Measurements from ENCODE around the gene ADNP2.

The ADNP2 gene

DNA sequence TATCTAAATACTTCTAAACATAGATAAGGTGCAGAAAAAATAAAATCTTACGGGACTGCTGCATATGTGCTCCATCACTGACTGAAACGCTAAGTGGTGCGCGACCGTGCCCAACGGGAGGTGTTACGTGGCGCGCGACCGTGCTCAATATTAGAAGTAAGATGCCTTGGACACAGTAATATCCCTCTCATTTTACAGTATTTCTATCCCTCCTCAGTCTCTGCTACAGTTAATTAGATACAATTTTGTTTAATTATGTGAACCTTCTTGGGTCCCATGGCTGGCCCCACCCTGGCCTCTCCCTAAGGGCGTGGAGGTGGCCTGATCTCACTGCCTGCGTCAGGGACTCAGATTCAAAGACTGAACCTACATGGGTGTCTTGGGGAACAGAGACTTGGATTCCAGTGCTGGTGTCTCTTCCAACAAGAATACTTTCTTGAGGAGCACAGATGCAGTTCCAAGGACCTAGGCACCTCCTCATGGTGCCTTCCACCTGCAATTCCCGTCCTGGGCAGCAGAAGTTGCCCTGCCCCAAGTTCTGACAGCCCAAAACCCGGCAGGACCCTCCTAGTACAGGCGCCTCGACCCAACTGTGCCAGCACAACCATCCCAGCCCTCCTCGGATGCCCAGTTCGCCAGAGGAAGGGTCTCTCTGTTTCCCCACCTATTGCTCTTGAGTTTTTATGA, 79.0 kb downstream of the ADNP2 start:
- no CpG with 5 or more reads among the region's 19 CpGs for WGBS (ENCODE audit: extremely low coverage, insufficient coverage, low lambda C conversion rate)
- H2BK120ac ChIP-seq (ENCODE audit: low read depth, low read length): no peak overlapping the region

DNA sequence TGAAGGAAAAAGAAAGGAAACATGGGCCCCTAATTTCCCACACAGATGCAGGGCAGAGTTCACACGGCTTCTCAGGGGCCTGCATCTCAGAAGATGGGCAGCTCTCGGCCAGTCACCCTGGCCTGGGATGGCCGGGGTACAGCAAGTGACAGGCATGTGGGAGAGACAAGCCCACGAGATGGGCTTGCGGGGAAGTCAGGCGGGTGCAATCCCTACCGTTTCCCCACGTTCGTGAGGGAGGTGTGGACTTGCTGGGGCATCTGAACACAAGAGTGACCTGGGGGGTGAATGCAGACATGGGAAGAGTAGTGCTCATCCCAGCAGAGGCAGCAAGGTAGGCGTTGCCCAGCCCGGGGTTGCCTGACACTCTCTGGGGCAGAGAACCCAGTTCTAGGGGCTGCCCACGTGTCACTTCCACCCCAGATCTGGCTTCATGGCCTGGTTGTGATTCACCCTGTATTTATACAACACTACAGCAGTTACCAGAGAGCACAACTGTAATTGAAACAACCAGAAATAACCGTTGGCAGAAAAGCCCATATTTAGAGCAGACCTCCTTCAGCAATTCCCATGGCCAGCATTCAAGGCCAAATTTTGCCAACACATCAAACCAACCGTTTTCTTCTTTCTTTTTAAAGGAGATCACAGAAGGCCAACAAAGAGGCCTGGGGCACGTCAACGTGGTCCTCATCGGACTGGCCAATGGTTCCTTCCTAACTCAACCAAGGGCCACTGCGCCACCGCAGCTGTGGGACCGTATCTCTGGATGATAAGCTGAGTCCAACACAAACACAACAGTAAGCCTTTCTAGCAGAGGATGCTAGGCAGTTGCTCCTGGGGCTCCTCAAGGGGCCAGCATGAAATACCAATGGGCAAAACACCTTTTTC, 79.8 kb downstream of the ADNP2 start:
- Histone ChIP-seq H3K56ac (ENCODE audit: low read length) (no peak overlapping the region), H3K4ac (ENCODE audit: low read depth, low read length) (no peak overlapping the region), H2BK5ac (ENCODE audit: low read length) (no peak overlapping the region), H3K79me1 (ENCODE audit: low read length) (no peaks in the 10 kb centered on the region), H3K4me3 (ENCODE audit: low read length) (no peak overlapping the region), H3K9ac (ENCODE audit: low read length) (no peak overlapping the region), H2BK120ac (ENCODE audit: low read depth, low read length) (no peak overlapping the region), H3K4me2 (ENCODE audit: low read length) (no peak overlapping the region), H3K36me3 (ENCODE audit: control insufficient read depth, insufficient read depth, low read length) (no peaks in the 10 kb centered on the region), H3K23ac (ENCODE audit: low read length) (no peak overlapping the region), H3K18ac (ENCODE audit: low read length) (no peak overlapping the region), H3K27me3 (ENCODE audit: insufficient read depth, low read length, poor library complexity) (no peaks in the 10 kb centered on the region), H4K8ac (ENCODE audit: low read depth, low read length) (no peak overlapping the region), H3K27ac (ENCODE audit: low read depth, low read length) (no peak overlapping the region), H2AK5ac (ENCODE audit: low read length) (no peak overlapping the region), H2BK15ac (replicated peaks; ENCODE audit: low read depth) (no peak overlapping the region), H3K79me2 (ENCODE audit: control insufficient read depth, insufficient read depth, low read length) (no peaks in the 10 kb centered on the region), H3K4me1 (ENCODE audit: control insufficient read depth, low read depth, low read length) (no peaks in the 10 kb centered on the region), H4K5ac (ENCODE audit: low read length) (no peak overlapping the region)
- WGBS (ENCODE audit: extremely low coverage, insufficient coverage, low lambda C conversion rate): no CpG with 5 or more reads among the region's 20 CpGs
- DNase-seq: no peak

More for the DNA sequence above, 79.0 kb downstream of the ADNP2 start:
- H3K79me2 ChIP-seq (ENCODE audit: control insufficient read depth, insufficient read depth, low read length): no peaks in the 10 kb centered on the region
- no peak for DNase-seq
- H3K36me3 ChIP-seq (ENCODE audit: control insufficient read depth, insufficient read depth, low read length): no peaks in the 10 kb centered on the region
- H2BK15ac ChIP-seq (replicated peaks; ENCODE audit: low read depth): no peak overlapping the region
- no peaks in the 10 kb centered on the region for H3K27me3 ChIP-seq (ENCODE audit: insufficient read depth, low read length, poor library complexity)
- H4K5ac ChIP-seq (ENCODE audit: low read length): no peak overlapping the region
- no peaks in the 10 kb centered on the region for H3K4me1 ChIP-seq (ENCODE audit: control insufficient read depth, low read depth, low read length)
- no peak overlapping the region for H2AK5ac ChIP-seq (ENCODE audit: low read length)
- H3K27ac ChIP-seq (ENCODE audit: low read depth, low read length): no peak overlapping the region
- no peak overlapping the region for H4K8ac ChIP-seq (ENCODE audit: low read depth, low read length)
- no peak overlapping the region for H3K56ac ChIP-seq (ENCODE audit: low read length)
- H3K4me3 ChIP-seq (ENCODE audit: low read length): no peak overlapping the region
- H3K18ac ChIP-seq (ENCODE audit: low read length): no peak overlapping the region
- no peak overlapping the region for H3K23ac ChIP-seq (ENCODE audit: low read length)
- no peak overlapping the region for H3K4me2 ChIP-seq (ENCODE audit: low read length)
- H3K4ac ChIP-seq (ENCODE audit: low read depth, low read length): no peak overlapping the region
- no peak overlapping the region for H2BK5ac ChIP-seq (ENCODE audit: low read length)
- no peak overlapping the region for H3K9ac ChIP-seq (ENCODE audit: low read length)
- H3K79me1 ChIP-seq (ENCODE audit: low read length): no peaks in the 10 kb centered on the region

DNA sequence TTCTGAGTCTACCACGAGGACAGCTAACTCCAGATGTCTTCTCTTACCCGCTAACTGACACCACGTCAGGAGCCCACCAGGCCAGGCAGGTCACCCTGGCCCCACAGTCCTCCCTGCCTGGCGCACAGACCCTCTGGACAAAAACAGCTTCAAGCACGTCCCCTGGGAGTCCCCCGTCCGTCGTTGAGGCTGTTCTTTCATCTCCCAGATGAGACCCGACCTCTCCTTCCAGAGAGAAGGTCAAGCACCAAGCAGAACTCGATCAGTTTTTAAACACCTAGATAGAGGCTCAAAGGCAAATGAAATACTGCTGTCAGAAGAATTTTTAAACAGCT, 80.4 kb downstream of the ADNP2 start:
- Histone ChIP-seq H2BK15ac (replicated peaks; ENCODE audit: low read depth) (no peak overlapping the region), H3K4me1 (ENCODE audit: control insufficient read depth, low read depth, low read length) (no peaks in the 10 kb centered on the region), H2BK120ac (ENCODE audit: low read depth, low read length) (no peak overlapping the region), H3K4me3 (ENCODE audit: low read length) (no peak overlapping the region), H3K23ac (ENCODE audit: low read length) (no peak overlapping the region), H3K36me3 (ENCODE audit: control insufficient read depth, insufficient read depth, low read length) (no peaks in the 10 kb centered on the region), H3K9ac (ENCODE audit: low read length) (no peak overlapping the region), H2AK5ac (ENCODE audit: low read length) (no peak overlapping the region), H3K27ac (ENCODE audit: low read depth, low read length) (no peak overlapping the region), H3K18ac (ENCODE audit: low read length) (no peak overlapping the region), H3K79me2 (ENCODE audit: control insufficient read depth, insufficient read depth, low read length) (no peaks in the 10 kb centered on the region), H2BK5ac (ENCODE audit: low read length) (no peak overlapping the region), H4K8ac (ENCODE audit: low read depth, low read length) (no peak overlapping the region), H3K27me3 (ENCODE audit: insufficient read depth, low read length, poor library complexity) (no peaks in the 10 kb centered on the region), H3K79me1 (ENCODE audit: low read length) (no peaks in the 10 kb centered on the region), H3K4me2 (ENCODE audit: low read length) (no peak overlapping the region), H3K4ac (ENCODE audit: low read depth, low read length) (no peak overlapping the region), H4K5ac (ENCODE audit: low read length) (no peak overlapping the region), H3K56ac (ENCODE audit: low read length) (no peak overlapping the region)
- WGBS (ENCODE audit: extremely low coverage, insufficient coverage, low lambda C conversion rate): no CpG with 5 or more reads among the region's 10 CpGs
- DNase-seq: no peak

Data from mesendoderm (in vitro differentiated cells).